GM12865 (cell line): ENCODE measurements around the gene XPR1.

Experiments
- DNase-seq: peaks from one replicate; pipeline ENCODE4 v3.0.0; 2010; ENCODE audit warnings: low read depth
- H3K4me3 ChIP-seq: 2 replicates; pipeline ENCODE4 v1.5.1; 2011; ENCODE audit warnings: mild to moderate bottlenecking, low read depth, low read length, control low read depth
- TF ChIP-seq, protein P1 (sequence below): IDR thresholded peaks from 2 replicates; pipeline ENCODE4 v1.5.1; 2011; ENCODE audit warnings: low read length, control low read depth, low read depth, inconsistent platforms; ENCODE audit not compliant: insufficient read depth; ENCODE audit errors: missing control alignments

XPR1 gene

DNA sequence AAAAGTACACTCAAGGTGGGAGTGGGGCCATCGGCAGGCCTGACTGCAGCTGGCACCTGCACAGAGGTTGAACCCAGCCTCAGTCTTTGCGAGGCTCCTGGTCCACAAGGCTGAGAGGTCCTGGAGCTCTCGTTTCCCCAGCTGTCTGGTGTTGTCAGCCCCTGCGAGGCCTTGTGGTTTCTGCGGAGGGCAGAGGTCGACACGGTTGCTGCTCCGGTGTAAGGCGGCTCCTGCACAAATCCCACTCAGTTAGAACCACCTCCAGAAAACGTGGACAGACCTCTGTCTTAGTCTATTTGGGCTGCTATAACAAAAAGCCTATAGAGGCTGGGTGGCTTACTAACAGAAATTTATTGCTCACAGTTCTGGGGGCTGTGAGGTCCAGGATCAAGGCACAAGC lies 286.7 kb downstream of the XPR1 start:
- no peak overlapping the region for H3K4me3 ChIP-seq
- DNase-seq = no peak
- TF ChIP-seq, protein P1, sequence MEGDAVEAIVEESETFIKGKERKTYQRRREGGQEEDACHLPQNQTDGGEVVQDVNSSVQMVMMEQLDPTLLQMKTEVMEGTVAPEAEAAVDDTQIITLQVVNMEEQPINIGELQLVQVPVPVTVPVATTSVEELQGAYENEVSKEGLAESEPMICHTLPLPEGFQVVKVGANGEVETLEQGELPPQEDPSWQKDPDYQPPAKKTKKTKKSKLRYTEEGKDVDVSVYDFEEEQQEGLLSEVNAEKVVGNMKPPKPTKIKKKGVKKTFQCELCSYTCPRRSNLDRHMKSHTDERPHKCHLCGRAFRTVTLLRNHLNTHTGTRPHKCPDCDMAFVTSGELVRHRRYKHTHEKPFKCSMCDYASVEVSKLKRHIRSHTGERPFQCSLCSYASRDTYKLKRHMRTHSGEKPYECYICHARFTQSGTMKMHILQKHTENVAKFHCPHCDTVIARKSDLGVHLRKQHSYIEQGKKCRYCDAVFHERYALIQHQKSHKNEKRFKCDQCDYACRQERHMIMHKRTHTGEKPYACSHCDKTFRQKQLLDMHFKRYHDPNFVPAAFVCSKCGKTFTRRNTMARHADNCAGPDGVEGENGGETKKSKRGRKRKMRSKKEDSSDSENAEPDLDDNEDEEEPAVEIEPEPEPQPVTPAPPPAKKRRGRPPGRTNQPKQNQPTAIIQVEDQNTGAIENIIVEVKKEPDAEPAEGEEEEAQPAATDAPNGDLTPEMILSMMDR = no peak

DNA sequence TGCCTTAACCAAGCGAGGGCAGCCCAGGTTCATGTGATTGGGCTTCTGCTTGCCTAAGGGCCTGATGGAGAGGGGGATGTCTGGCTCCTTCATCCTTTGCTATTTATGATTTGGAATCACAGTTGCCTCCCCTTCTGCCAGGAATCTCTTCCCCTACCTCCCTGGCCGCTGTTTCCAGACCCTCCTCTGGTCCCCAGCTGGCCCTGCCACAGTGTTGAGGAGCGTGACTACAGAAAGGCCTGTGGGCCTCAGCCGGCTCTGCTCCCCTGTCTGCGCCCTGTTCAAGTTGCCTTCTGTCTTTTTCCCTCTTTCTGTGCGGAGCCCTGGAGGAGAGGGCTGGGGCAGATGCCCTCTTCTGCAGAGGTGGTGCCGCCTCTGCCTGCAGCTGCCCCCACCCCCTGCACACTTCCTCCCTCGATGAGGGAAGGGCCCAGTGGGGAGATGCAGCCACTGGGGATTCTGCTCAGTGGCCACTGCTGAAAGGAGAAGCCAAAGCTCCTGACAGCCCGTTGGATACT lies 287.4 kb downstream of the XPR1 start:
- no peak for DNase-seq
- TF ChIP-seq, protein P1 = no peak

DNA sequence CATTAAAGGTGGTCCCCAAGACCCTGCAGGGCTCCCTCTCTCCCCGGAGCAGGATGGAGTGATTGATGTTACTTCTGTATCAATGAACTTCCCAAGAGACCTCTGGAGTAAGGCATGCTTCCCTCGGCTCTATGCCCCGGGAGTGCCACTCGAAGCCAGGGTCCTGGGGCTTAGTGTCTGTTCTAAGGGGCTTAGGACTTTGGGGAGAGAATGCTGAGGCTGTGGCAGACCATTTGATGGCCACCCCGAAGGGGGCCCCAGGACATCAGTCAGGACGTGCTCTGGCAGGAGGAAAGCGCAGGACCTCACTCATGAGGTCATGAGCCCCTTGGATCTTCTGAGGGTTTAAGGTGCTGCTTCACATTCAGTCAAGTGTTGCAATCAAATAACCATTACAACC lies 288.4 kb downstream of the XPR1 start:
- DNase-seq = no peak
- TF ChIP-seq, protein P1 = no peak

More for the DNA sequence above, 287.4 kb downstream of the XPR1 start:
- no peak overlapping the region for H3K4me3 ChIP-seq

DNA sequence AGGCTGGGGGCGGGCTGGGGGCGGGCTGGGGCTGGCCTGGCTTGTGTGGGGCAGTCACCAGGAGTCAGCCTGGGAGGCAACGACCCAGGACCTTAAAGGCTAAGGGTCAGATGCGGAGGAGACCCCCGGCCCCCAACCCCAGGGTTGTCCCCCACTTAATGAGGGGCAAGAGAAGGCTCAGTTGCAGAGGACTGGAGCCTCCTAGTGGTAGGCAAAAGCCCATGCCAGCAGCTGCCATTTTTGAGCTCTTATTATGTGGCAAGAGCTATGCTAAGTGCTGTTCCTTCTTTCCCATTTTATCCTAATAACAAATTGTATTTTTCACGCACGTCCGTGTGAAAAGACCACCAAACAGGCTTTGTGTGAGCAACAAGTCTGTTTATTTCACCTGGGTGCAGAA lies 288.9 kb downstream of the XPR1 start:
- TF ChIP-seq, protein P1 = peak; percentile 58
- peak; percentile 37 for DNase-seq
- H3K4me3 ChIP-seq = no peak overlapping the region

More for the DNA sequence above, 288.4 kb downstream of the XPR1 start:
- H3K4me3 ChIP-seq = no peak overlapping the region

DNA sequence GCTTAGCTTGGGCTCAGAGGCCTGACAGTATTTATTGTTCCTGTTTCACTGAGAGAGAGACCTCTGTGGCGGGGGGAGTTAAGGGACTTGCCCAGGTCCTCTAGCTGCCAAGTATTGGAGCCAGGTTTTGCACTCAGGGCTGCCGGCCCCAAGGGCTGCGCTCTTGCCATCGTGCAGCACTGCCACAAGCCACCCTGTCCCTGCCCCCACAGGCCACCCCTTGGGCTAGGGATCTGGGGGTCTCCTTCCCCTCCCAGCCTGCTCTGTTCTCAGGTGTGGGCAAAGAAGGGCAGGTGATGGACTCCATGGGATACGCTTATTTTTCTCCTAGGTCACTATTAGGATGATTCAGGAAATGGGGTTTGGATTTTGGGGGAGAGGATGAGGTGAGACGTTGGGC lies 289.6 kb downstream of the XPR1 start:
- no peak for DNase-seq
- TF ChIP-seq, protein P1 = no peak
- no peak overlapping the region for H3K4me3 ChIP-seq

DNA sequence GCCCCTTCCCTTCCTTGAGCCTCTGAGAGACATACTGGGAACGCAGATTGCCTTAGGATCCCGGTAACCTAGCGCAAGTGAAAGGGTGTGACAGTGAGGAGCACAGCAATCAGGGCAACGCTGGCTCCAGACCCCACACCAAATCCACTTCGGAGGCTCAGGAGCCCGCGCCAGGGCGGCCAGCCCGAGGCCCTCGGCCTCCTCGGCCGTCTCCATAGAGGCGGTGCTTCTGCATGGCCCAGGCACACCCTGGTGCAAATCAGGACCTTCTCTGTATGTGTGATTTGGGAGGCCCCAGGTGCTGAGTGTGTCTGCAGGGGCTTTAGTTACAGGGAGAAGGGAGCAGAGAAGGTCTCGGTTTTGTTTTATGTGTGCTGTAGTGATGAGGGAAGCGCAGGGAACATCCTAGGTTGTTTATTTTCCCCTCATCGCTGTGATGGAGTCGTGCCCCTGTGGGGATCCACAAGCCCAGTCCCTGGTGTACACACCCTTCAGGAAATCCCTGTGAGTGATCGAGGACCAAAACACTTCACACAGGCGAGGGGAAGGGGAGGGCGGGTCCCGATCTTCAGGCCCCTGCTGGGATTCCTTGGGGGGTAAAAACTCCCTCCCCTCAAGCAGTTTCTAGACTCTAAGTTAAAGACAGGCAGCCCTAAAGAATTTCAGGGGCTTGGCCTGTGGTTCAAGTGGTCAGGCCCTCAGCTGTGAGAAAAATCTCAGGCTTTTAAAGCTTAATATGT lies 290.2 kb downstream of the XPR1 start:
- TF ChIP-seq, protein P1 = no peak
- no peak overlapping the region for H3K4me3 ChIP-seq
- peak; percentile 16 for DNase-seq

GRCh38 chr1:180922631-180923015 lies 290.8 kb downstream of the XPR1 start:
- no peak overlapping the region for H3K4me3 ChIP-seq
- TF ChIP-seq, protein P1 = no peak
- no peak for DNase-seq
